H4 (cell line): ENCODE measurements around the gene FCER2. TPM values are rescaled to one million over a fixed set of nuclear protein-coding genes. Genes with fewer than 3 reads are reported as not detected.

Experiments used
- DNase-seq: peaks from one replicate; pipeline ENCODE4 v3.0.0-alpha.2; 2015; ENCODE audit warnings: low spot score
- total RNA-seq: library from RNA; depleted of rRNA; stranded (reverse); fragments of >200 nt; shearing (Covaris generic); gene quantifications from 2 replicates; pipeline ENCODE4 v1.2.3, GENCODE V29; 2014

Gene FCER2
- total RNA-seq, 1 experiment from 2014 or later = not detected

- no peak for DNase-seq
Measured at GRCh38 chr19:7701049-7701653, 780 bp downstream of the FCER2 start.

- DNase-seq = no peak
Measured at GRCh38 chr19:7699417-7700401, 2.2 kb downstream of the FCER2 start.

GRCh38 chr19:7699003-7699402, 2.9 kb downstream of the FCER2 start:
- DNase-seq = no peak

GRCh38 chr19:7698583-7698982, 3.3 kb downstream of the FCER2 start:
- DNase-seq = no peak

GRCh38 chr19:7697721-7698287, 4.1 kb downstream of the FCER2 start:
- no peak for DNase-seq

GRCh38 chr19:7694499-7694898, 7.4 kb downstream of the FCER2 start:
- no peak for DNase-seq

- no peak for DNase-seq
Measured at GRCh38 chr19:7692417-7693088, 9.4 kb downstream of the FCER2 start.

- DNase-seq = no peak
Measured at GRCh38 chr19:7691497-7691896, 10.4 kb downstream of the FCER2 start.

- no peak for DNase-seq
Measured at GRCh38 chr19:7690779-7691258, 11.1 kb downstream of the FCER2 start.

- no peak for DNase-seq
Measured at GRCh38 chr19:7689165-7689564, 12.8 kb downstream of the FCER2 start.

GRCh38 chr19:7687177-7687576, 14.8 kb downstream of the FCER2 start:
- DNase-seq = no peak

- no peak for DNase-seq
Measured at GRCh38 chr19:7685546-7686445, 16.1 kb downstream of the FCER2 start.

- DNase-seq = no peak
Measured at GRCh38 chr19:7682175-7682855, 19.6 kb downstream of the FCER2 start.

- peak; percentile 76 for DNase-seq
Measured at GRCh38 chr19:7681340-7682174, 20.4 kb downstream of the FCER2 start.

GRCh38 chr19:7680606-7681339, 21.2 kb downstream of the FCER2 start, which contains the start of gene TRAPPC5:
Gene TRAPPC5, plus strand, starts transcription at chr19:7680833. Its CDS starts 1,421 bp downstream, at chr19:7682254.
- peak; percentile 73 for DNase-seq

GRCh38 chr19:7679771-7680605, 21.9 kb downstream of the FCER2 start:
- DNase-seq = no peak

- DNase-seq = peak; percentile 40
Measured at GRCh38 chr19:7678971-7679751, 22.8 kb downstream of the FCER2 start.
